T47D (cell line): Measurements from ENCODE around the gene LCNL1.

Experiments
- DNase-seq, 2 experiments: peaks; one replicate each; pipeline versions ENCODE4 v3.0.0 to v3.0.0-alpha.2; 2011 to 2012; ENCODE audit warnings: low read depth in 1 of 2, low spot score in 1 of 2
- JUND ChIP-seq: IDR thresholded peaks from 2 replicates; pipeline ENCODE4 v1.6.1; 2012; ENCODE audit warnings: low read depth
- in situ Hi-C: cut with HindIII; loops from 2 replicates; pipeline ENCODE4 v1.10.0; 2016; ENCODE audit warnings: low sequenced_read_pairs, low pct_unique_long_range_greater_than_20kb

Gene LCNL1

DNA sequence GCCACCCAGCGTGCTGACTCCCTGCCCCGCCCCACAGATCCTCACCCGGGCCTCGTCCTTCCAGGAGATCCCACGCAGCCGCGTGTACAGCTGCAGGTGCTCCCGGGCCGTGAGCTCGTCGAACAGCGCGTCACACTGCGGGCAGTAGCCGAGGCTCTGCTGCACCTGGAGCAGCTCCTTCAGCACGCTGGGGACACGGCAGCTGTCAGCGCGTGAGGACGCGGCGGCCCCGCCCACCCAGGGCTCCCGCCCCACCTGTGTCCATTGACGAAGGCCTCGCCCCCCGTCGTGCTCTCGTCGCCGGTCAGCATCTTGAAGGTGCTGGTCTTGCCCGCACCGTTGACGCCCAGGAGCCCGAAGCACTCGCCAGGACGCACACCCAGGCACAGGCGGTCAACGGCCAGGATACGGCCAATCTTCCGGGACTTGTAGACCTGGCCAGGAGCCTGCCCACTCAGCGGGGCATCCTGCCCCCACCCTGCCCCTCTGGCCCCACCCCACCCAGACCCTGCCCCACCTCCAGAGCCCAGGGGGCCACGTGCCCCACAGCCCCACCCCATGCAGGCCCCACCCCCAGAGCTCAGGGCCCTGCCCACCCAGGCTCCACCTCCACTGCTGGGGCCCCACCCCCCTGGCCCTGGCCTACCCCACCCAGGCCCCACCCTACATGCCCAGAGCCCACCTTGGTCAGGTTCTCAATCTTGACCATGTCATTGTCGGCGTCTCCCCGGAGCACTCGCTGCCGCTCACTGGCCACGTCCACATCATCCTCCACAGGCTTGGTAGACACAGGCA is 27.3 kb downstream of the LCNL1 start:
- in situ Hi-C loops, result no loop called here
- TF ChIP-seq JUND, result no peak
- no peak for DNase-seq

DNA sequence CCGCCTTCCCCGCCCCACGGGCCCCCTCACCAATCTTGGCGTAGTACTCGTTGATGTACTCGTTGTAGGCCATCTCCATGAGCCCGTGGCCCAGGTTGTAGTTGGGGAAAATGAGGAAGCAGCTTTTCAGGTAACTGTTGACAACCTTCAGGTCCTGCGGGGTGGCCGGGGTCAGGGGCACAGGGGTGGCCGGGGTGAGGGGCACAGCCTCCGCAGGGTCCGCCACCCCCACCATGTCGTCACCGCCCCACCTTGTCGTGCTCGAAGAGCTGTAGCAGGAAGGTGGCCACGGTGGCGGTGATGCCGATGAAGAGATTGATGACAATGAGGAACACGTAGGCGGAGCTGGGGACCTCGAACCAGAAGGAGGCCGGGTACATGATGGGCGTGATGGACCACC is 28.4 kb downstream of the LCNL1 start:
- no peak for DNase-seq
- in situ Hi-C loops, result no loop called here
- no peak for TF ChIP-seq JUND

DNA sequence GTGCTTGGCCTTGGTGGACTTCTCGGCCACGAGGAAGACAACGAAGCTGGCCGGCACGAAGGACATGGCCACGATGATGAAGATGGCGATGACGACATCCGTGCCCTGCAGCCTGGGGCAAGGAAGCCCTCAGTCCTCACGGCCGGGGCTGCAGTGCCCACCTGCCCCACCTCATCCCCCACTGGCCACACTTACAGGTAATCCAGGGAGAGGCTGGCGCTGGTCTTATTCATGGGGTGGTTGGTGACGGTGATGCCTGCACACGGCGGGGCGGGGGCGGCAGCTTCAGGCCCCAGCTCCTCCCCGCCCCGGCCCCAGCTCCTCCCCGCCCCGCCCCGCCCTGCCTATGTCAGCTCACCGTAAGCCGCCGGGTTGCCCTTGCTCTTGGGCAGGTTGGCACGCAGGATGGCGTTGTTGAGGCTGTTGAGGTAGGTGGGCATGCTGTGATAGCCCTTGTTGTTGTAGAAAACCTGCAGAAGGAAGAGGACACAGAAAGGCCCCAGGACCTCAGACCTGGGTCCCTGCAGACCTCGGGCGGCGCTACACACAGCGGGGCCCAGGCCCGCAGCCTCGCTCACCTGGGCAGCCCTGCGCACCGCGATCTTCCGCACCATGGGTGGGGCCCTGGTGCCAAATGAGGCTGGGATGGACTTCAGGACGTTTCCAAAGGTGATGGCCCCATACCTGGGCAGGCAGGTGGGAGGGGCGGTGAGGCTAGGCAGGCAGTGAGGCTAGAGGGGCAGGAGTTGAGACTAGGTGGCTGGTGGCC is 29.3 kb downstream of the LCNL1 start:
- in situ Hi-C loops, result no loop called here
- DNase-seq, result no peak
- no peak for TF ChIP-seq JUND

DNA sequence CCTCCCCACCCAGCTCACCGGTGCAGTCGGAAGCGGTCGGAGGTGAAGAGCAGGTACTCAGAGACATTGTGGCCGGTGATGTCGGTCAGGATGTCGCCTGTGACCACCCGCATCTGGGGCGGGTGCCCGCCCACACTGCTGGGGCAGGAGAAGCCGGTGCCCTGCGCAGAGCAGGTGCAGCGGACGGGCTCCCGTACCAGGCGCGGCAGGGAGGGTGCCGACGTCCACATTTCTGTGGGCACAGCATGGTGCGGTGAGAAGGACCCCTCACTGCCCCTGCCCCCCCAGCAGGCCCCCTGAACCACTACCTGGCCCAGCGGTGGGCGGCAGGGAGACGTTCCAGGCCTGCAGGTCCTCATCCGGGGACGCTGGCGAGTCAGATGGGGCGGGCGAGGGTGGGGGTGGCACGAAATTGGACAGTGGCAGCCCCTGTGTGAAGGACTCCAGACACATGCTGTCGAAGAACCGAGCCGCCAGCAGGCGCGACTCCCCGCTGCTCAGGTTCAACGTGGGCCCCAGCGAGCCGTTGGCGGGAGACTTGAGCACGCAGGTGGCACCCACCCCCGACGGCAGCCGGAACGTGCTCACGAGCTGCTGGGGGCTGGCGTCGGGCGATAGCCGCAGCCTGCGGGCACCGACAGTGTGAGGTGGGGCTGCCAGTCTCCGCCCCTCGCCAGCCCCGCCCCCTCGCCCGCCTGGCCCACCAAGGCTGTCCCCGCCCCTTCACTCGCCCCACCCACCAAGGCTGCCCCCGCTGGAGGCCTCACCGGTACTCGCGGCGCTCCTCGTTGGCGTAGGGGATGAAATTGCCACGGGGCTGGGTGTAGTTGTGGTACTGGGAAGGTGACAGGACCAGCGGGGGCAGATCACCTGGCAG is 30.1 kb downstream of the LCNL1 start:
- in situ Hi-C loops, result no loop called here
- no peak for TF ChIP-seq JUND
- DNase-seq, result no peak

DNA sequence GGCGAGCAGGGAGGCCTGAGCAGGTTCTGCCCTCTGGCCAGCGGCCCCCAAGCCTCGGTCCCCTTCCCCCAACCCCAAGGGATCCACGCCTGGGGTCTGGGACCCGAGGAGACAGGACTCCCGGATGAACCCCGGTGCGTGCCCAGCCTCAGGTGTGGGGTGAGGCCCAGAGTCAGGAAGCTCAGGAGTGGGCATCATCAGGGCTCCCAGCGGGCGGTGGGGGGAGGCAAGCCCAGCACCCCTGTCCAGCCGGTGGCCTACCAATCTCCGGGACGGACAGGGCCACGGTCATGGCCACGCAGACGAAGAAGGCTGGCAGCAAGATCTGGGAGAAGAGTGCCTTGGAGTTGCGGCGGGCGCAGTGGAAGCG is 30.8 kb downstream of the LCNL1 start:
- no peak for DNase-seq
- no peak for TF ChIP-seq JUND
- in situ Hi-C loops, result no loop called here

DNA sequence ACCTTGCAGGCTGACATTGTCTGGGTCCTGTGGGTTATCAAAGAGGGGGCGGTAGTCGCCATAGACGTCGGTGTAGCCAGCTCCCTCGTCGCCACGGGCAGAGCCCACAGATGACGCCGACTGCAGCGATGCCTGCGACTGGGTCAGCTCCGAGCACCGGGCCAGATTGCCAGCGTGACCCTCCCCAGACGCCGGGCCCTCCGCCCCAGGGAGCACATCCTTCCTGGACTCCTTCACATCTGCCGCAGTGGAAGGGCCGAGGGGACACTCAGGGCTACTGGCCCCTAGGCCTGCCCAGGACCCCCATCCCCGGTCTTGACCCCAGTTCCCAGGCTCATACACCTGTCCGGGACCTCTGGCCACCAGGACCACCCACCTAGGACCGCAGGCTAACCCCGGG is 31.4 kb downstream of the LCNL1 start:
- TF ChIP-seq JUND, result no peak
- in situ Hi-C loops, result no loop called here
- DNase-seq, result no peak

DNA sequence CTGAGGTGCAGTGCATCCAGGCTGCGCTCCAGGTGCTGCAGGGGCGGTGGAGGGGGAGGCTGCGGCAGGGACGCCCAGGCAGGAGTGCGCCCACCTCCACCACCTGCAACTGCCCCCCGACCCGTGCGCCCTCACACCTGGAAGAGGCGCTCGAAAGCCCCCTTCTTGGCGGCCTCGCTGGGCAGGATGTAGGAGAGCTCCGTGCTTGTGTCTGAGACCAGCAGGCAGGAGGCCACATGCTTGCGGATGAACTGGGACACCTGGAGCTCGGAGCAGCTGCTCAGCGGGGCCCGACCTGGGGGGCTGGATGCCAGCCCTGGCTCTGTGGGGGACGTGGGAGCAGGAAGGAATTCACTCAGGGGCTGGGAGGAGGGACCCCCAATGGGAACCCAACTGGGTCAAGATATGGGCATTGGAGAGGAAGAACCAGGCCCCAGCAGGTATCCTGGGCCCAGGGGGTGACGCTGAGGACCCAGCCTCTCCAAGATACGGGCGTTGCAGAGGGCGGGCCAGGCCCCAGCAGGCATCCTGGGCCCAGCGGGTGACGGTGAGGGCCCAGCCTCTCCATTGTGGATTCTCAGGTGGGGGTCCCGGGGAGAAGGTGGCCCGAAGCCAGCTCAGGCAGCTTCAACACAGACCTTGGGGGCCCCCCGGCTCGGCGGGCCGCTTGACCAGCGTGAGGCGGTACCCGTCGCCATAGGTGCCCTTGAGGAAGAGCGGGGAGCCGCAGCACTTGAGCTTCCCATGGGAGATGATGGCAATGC is 32.2 kb downstream of the LCNL1 start:
- DNase-seq, result no peak
- in situ Hi-C loops, result no loop called here
- no peak for TF ChIP-seq JUND

DNA sequence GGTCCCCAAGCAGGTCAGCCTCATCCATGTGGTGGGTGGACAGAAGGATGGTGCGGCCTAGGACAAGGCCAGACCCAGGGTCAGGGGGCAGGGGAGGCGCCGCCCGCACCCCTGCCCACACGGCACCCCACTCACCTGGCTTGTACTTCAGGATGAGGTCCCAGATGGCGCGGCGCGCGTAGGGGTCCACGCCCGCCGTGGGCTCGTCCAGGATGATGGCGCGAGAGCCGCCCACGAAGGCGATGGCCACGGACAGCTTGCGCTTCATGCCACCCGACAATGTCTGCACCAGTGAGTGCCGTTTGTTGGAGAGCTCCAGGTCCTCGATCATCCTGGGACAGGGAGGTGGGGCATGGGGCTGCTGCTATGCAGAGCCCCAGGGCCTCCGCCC is 32.7 kb downstream of the LCNL1 start:
- in situ Hi-C loops, result no loop called here
- no peak for DNase-seq
- no peak for TF ChIP-seq JUND

DNA sequence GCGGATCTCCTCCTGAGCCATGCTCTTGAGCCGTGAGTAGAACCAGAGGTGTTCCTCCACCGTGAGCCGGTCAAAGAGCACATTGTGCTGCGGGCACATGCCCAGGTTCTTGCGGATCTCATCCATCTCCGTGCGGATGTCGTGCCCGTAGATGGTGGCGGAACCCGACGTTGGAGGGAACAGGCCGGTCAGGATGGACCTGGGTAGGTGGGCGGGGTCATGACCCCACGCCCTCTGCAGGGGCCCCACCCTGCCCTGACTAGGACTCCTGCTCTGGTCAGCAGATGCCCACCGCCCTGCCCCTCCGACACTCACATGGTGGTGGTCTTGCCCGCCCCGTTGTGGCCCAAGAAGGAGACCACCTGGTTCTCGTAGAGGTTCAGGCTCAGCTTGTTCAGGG is 33.2 kb downstream of the LCNL1 start:
- in situ Hi-C loops, result no loop called here
- DNase-seq, result no peak
- TF ChIP-seq JUND, result no peak

DNA sequence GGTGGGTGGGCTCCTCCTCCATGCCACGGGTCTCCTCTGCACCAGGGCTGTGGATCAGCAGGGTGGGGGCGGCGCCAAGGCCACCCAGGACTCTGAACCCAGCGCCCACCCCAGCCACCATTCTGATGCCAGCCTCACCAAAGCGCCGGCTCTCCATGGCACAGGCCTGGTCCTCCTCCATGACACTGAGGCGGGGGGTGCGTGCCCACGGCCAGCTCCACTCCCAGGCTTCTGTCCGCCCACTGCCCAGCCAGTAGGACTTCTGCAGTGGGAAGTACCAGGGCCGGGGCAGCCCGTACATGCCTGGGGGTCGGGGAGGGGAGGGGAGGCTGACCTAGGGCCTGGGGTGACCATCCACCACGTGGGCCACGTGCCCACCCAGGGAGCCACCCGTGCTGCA is 33.6 kb downstream of the LCNL1 start:
- in situ Hi-C loops, result no loop called here

DNA sequence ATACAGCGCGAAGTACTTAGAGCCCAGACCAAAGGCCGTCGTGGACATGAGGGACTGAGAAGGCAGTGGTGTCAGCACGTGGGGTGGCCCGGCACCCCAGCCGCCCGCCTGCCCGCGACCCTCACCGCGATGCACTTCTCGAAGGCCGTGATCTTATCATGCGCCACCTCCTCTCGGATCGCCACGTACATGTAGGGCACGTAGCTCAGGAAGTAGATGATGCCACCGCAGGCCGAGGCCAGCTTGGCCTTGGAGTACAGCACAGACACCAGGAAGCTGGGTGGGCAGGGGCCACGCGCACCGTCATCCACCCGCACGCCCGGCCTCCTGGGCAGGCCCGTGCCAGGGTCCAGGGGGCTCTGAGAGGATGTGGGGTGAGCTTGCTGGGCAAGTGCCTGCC is 34.3 kb downstream of the LCNL1 start:
- in situ Hi-C loops, result no loop called here
- TF ChIP-seq JUND, result no peak
- no peak for DNase-seq

More for the DNA sequence above, 33.6 kb downstream of the LCNL1 start:
- no peak for DNase-seq
- TF ChIP-seq JUND, result no peak
